MG63 (cell line): ENCODE measurements around the gene PNCK. TPM values are rescaled to one million over a fixed set of nuclear protein-coding genes. Genes with fewer than 3 reads are reported as not detected.
A peak's percentile ranks its signal among the peaks of the same experiment; 100 is the strongest.
"Not testable (repeated sequence)": the region's sequence is repeated elsewhere in the genome, so short reads cannot be mapped to it uniquely, and the experiment has no call there.

Experiments used
- DNase-seq: peaks from one replicate; pipeline ENCODE4 v3.0.0-alpha.2; 2020
- H3K27me3 ChIP-seq: fragments of 250-450 bp; sonication (Bioruptor Pico); 2 replicates; pipeline ENCODE4 v1.5.1; 2020; ENCODE audit warnings: mild to moderate bottlenecking, moderate library complexity
- H3K36me3 ChIP-seq: fragments of 250-450 bp; sonication (Bioruptor Pico); 2 replicates; pipeline ENCODE4 v1.5.1; 2020; ENCODE audit warnings: mild to moderate bottlenecking, moderate library complexity
- H3K4me3 ChIP-seq: fragments of 250-450 bp; sonication (Bioruptor Pico); 2 replicates; pipeline ENCODE4 v1.5.1; 2020; ENCODE audit warnings: mild to moderate bottlenecking, moderate library complexity
- H3K9me3 ChIP-seq: fragments of 250-450 bp; sonication (Bioruptor Pico); 2 replicates; pipeline ENCODE4 v1.5.1; 2020; ENCODE audit warnings: mild to moderate bottlenecking, moderate library complexity
- total RNA-seq: library from RNA; depleted of rRNA; stranded (reverse); fragments of >200 nt; shearing (Covaris generic); gene quantifications from 2 replicates; pipeline ENCODE4 v1.2.3, GENCODE V29; 2014; ENCODE audit warnings: low replicate concordance; rRNA removed

PNCK gene
- total RNA-seq = 0.43 TPM in 1 of 2 replicates, not detected in the other

GRCh38 chrX:153673428-153674218 is at the start of gene PNCK:
Gene PNCK, minus strand, starts transcription at chrX:153673813. Its CDS starts 737 bp downstream, at chrX:153673076.
- Histone ChIP-seq H3K27me3 (no peaks in the 10 kb centered on the region), H3K4me3 (no peak within 1 kb of the TSS), H3K9me3 (no peaks in the 10 kb centered on the region), H3K36me3 (no peaks in the 10 kb centered on the region)
- DNase-seq = no peak

- no peaks in the 10 kb centered on the region for H3K27me3 ChIP-seq
- H3K9me3 ChIP-seq = no peaks in the 10 kb centered on the region
- no peak for DNase-seq
- peak overlapping the region; percentile 73 for H3K4me3 ChIP-seq
- peaks cover 21% of the 10 kb centered on the region for H3K36me3 ChIP-seq
Observed at GRCh38 chrX:153722704-153723350, 49.2 kb upstream of the PNCK start.

DNA sequence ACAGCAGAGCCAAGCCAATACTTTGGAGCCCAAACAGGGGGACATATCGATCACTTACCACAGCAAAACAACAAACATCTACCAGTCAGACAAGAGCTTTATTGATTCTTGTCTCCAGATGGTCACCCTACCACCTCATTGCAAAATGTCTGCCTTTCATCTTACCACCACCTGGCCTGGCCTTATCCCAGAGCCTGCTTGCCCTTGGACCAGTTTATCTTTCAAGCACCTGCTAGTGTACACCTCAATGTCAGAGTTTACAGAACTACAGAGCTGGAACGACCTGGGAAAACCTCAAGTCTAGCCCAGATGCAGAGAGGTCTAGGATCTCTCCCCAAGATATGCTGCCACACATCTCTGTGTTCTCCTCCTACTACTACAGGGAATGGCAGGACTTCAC is 46.1 kb upstream of the PNCK start:
- DNase-seq = no peak
- H3K36me3 ChIP-seq = peaks cover 29% of the 10 kb centered on the region
- H3K4me3 ChIP-seq = no peak overlapping the region
- no peaks in the 10 kb centered on the region for H3K27me3 ChIP-seq
- H3K9me3 ChIP-seq = no peaks in the 10 kb centered on the region

- Histone ChIP-seq H3K4me3 (no peak overlapping the region), H3K27me3 (no peaks in the 10 kb centered on the region)
Observed at GRCh38 chrX:153719238-153719637, 45.6 kb upstream of the PNCK start.

DNA sequence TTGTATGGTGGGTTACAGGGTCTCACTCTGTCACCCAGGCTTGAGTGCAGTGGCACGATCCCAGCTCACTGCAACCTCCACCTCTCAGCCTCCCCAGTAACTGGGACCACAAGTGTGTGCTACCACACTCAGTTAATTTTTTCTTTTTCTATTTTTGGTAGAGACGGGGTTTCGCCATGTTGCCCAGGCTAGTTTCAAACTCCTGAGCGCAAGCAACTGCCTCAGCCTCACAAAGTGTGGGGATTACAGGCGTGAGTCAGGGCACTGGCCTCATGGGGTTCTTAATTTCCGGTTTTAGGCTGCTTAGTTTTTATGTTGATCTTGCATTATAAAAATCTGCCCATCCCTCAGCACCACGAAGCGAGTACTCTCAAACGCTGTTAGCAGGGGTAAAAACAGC is 43.8 kb upstream of the PNCK start:
- H3K9me3 ChIP-seq = no peaks in the 10 kb centered on the region
- peaks cover 27% of the 10 kb centered on the region for H3K36me3 ChIP-seq
- H3K27me3 ChIP-seq = no peaks in the 10 kb centered on the region
- no peak overlapping the region for H3K4me3 ChIP-seq
- no peak for DNase-seq

More at GRCh38 chrX:153719238-153719637, 45.6 kb upstream of the PNCK start:
- peaks cover 31% of the 10 kb centered on the region for H3K36me3 ChIP-seq
- H3K9me3 ChIP-seq = no peaks in the 10 kb centered on the region
- DNase-seq = no peak

DNA sequence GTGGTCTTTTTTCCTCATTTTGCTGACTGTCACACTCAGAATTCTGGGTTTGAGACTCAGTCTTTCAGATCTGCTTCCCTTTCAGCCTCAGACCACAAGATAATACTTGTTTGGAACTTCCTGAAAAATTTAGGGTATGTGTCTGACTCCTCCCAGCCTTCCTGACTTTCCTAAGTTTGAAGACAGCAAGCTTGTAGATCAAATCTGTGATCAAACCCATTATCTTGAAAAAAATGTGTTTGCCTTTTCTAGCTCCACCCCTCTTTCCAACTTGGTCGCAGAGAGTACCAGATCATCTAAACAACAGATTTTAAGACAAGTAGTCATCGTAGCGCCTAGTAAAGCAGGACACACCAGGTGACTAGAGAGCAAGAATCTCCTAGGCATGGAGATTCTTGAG is 40.6 kb upstream of the PNCK start:
- DNase-seq = no peak
- Histone ChIP-seq H3K4me3 (no peak overlapping the region), H3K9me3 (no peaks in the 10 kb centered on the region), H3K27me3 (no peaks in the 10 kb centered on the region), H3K36me3 (peaks cover 14% of the 10 kb centered on the region)

GRCh38 chrX:153709726-153710674 is 36.4 kb upstream of the PNCK start:
- no peaks in the 10 kb centered on the region for H3K9me3 ChIP-seq
- no peak overlapping the region for H3K4me3 ChIP-seq
- H3K27me3 ChIP-seq = no peaks in the 10 kb centered on the region
- H3K36me3 ChIP-seq = peaks cover 7% of the 10 kb centered on the region
- DNase-seq = no peak

- no peak overlapping the region for H3K4me3 ChIP-seq
- peak; percentile 65 for DNase-seq
- H3K27me3 ChIP-seq = no peaks in the 10 kb centered on the region
- no peaks in the 10 kb centered on the region for H3K9me3 ChIP-seq
- no peaks in the 10 kb centered on the region; the same call in 1 of the 2 replicates for H3K36me3 ChIP-seq
Observed at GRCh38 chrX:153708415-153708814, 34.8 kb upstream of the PNCK start.

- Histone ChIP-seq H3K4me3 (no peak overlapping the region), H3K9me3 (no peaks in the 10 kb centered on the region), H3K36me3 (no peaks in the 10 kb centered on the region; the same call in 1 of the 2 replicates), H3K27me3 (no peaks in the 10 kb centered on the region)
- DNase-seq = no peak
Observed at GRCh38 chrX:153707406-153707805, 33.8 kb upstream of the PNCK start.

DNA sequence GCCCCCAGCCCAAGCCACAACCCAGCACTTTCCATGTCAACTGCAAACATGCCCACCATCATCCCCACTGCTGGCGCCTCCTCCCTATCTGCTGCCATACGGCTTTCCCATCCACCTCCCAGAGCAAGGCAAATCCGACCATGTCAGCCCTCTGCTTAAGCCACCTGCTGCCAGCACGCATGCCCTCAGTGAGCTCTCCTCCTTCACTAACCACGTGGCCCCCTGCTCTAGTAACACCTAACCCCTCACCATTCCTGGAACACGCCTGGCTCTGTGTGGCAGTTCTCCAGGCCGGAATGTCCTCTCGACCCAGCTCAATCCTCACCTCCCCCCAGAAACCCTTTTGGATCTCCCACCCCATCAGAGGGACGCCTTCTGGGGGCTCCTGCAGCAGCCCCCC is 33.2 kb upstream of the PNCK start:
- H3K9me3 ChIP-seq = no peaks in the 10 kb centered on the region
- no peak overlapping the region for H3K4me3 ChIP-seq
- H3K36me3 ChIP-seq = no peaks in the 10 kb centered on the region; the same call in 1 of the 2 replicates
- H3K27me3 ChIP-seq = no peaks in the 10 kb centered on the region
- DNase-seq = no peak

DNA sequence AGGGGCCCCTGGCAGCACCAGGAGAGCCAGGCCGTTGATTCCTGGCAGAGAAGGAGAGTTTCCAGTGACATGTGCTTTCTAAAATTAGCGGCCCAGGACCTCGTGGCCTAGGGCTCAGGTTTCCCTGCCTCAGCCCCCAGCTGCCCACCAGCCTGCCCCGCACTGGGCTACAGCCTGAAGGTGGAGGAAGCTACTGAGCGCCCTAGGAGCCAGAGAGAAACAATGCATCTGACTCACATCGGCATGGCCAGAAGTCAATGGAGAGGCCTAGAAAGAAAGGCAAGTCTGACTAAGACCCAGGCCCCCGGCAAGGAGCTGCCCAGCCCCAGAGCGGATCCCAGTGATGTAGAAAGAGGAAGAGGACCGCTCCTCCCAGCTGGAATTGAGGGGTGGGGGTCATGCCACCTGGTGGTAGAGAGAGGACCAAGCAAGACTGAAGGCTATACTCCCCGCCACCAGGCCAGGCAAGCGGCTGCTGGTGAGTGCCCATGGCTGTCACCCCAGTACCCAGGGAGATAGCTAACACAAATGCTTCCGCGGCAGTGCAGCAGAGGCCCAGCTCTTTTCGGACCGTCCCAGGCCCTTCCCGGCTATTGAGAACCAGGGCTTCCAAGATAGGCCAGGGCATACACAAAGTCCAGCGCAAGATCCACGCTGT is 31.9 kb upstream of the PNCK start:
- H3K4me3 ChIP-seq, DNase-seq: not testable (repeated sequence)

DNA sequence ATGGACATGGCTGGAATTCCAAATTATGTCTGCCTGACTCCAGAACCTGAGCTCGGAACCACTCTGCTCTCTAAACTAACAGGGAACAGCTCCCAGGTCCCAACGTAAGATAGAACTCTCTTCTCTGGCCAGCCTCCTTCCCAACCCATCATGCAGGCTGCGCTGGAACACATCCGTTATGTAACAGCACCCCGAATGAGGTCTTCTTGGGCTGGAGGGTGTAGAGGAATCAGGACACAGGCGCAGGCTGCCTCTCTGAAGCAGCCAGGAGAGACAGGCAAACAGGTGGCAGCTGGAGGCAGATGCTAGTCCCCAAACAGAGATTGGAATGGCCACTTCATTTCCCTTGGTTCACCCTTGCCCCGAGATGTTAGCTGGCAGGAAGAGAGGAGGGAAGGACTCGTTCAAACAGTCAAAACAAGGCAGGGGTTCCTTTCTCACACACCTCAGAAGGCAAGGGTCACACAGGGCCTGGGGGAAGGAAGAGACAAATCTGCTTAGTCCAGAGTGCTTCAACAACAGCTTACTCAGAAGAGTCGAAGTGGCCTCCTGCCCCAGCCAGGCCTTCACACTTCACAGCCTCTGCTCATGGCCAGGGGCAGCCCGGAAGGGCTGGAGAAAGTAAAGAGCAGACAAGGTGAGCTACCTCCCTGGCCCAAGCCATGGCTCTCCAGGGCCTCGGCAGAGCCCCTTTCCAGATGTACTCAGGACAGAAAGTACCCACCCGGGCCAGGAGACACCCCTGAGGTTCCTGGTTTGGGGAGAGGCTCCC is 31.2 kb upstream of the PNCK start:
- H3K9me3 ChIP-seq, H3K4me3 ChIP-seq, H3K36me3 ChIP-seq, H3K27me3 ChIP-seq, DNase-seq: not testable (repeated sequence)

More for the DNA sequence above, 31.9 kb upstream of the PNCK start:
- H3K9me3 ChIP-seq, H3K36me3 ChIP-seq, H3K27me3 ChIP-seq: not testable (repeated sequence)

DNA sequence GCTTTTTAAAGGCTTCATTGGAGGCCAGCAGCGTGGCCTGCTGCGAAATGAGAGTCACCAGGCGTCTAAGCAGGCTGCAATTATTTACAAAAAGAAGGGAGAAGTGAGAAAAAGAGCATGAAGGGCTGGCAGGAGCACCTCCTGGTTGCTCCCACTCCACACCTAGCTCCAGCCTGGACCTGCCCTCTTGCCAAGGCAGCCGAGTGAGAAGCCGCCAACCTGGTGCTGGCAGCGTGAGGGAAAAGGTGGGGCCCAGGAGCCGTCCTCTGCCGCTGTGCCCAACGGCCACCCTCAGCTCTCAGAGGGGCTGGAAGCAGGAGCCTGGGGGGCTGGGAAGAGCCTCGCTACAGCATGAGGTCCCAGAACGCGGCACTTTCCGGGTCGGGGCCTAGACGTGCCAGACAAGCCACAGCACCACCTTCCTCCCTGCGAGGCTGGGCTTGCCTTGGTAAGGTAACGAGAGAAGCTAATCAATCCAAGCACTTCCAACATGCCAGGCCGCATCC is 30.5 kb upstream of the PNCK start:
- Histone ChIP-seq H3K27me3 (no peaks in the 10 kb centered on the region), H3K4me3 (no peak overlapping the region), H3K9me3 (no peaks in the 10 kb centered on the region), H3K36me3 (no peaks in the 10 kb centered on the region; the same call in 1 of the 2 replicates)
- no peak for DNase-seq

DNA sequence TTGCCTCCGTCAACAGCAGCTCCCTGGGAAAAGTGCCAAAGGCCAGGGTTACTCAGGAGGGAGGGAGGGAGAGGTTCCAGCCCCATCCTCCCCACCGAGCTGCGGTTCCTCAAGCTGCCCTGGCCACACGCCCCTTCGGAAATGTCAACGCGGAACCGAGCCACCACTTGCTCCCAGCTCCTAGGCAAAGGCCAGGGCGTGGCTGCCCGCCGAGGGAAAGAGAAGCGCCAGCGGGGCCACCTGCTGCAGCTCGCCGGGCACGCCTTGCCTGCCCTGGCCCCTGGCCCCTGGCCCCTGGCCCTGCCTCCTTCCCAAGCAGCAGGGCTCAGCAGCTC is 29.4 kb upstream of the PNCK start:
- no peaks in the 10 kb centered on the region for H3K27me3 ChIP-seq
- H3K9me3 ChIP-seq = no peaks in the 10 kb centered on the region
- no peaks in the 10 kb centered on the region; the same call in 1 of the 2 replicates for H3K36me3 ChIP-seq
- DNase-seq = no peak
- H3K4me3 ChIP-seq = no peak overlapping the region

DNA sequence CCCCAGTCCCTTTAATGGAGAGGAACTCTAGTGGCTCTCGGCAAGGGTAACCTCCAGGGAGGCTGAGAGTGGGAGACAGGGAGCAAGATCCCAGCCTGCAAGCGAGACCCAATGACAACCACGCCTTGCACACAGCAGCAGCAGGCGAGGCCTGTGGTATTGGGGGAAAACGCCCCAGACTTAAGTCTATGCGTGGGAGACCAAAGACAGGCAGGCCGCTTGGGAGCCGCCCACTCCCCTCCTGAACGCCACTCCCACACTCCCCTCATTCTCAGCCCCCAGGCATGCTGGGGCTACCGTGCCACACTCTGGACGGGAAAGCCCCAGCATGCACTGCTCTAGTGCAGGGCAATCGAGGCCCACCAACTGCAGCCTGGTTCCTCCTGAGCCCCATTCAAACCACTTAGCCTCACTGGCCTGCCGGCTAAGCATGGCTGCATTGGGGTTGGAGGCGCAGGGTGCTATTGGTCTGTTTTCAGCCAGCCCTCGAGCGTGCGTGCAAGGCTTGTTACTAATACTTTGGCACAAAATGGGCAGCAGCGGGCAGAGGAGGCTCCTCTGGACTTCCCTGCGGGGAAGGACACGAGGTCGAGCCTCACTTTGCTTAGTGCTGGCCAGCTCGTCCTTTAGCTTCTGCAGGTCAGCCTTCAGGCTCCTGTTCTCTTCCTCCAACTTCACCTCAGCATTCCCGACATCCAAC is 28.9 kb upstream of the PNCK start:
- Histone ChIP-seq H3K9me3 (no peaks in the 10 kb centered on the region), H3K27me3 (no peaks in the 10 kb centered on the region), H3K4me3 (no peak overlapping the region), H3K36me3 (no peaks in the 10 kb centered on the region)
- no peak for DNase-seq
